ENCODE measurements around the gene HTRA3. TPM values are rescaled to one million over a fixed set of nuclear protein-coding genes. Genes with fewer than 3 reads are reported as not detected.

HTRA3 gene
- total RNA-seq, 1 experiment from 2014 or later = 2.8 TPM

GRCh38 chr4:8261851-8262535 is 7.6 kb upstream of the HTRA3 start:
- no peaks in the 10 kb centered on the region for H3K9me3 ChIP-seq (ENCODE audit: low read length)

DNA sequence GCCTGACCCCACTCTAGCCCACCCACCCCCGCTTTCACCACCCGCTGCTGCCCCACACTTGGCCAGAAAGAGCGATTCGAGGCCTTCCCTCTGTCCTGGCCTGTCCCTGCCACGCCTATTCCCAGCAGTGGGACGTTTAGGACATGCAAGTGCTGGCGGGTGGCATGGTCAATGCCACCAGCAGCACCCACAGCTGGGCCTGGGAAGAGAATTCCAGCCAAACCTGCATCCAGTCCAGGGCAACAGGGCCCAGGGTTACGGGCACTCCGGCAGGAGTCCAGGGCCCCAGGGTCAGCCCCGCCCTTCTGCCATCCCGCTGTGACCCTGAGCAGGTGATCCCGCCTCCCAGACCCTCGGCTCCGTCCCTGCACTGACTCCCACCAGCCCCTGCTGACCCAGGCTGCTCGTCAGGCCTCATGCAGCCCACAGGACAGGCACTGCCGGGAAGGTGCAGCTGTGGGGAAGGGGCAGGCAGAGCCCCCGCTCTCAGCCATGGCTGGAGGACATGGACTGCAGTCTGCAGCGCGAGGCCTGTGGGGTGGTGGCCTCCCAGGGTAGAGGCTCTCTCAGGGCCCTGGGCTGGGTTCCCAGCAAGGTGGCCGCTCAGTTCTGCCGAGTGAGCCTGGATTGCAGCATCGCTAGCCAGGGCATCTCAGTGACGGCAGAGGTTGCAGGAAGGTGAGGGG is 6.8 kb upstream of the HTRA3 start:
- DNase-seq (no peak), ATAC-seq (no peak)
- Histone ChIP-seq H3K9me2 (replicated peaks; ENCODE audit: low read length) (no peaks in the 10 kb centered on the region), H3K9me3 (ENCODE audit: low read length) (no peaks in the 10 kb centered on the region), H3K27ac (ENCODE audit: low read length) (no peak overlapping the region), H2AFZ (ENCODE audit: low read length) (no peak overlapping the region), H3K27me3 (ENCODE audit: low read length) (no peaks in the 10 kb centered on the region), H3K79me2 (ENCODE audit: low read length) (no peaks in the 10 kb centered on the region), H3K36me3 (ENCODE audit: low read depth, low read length) (no peaks in the 10 kb centered on the region), H3K4me3 (ENCODE audit: low read length) (no peak overlapping the region), H3F3A (ENCODE audit: low read length, unreplicated experiment) (no peaks in the 10 kb centered on the region), H3K4me2 (ENCODE audit: low read length) (no peak overlapping the region), H3K4me1 (ENCODE audit: insufficient read depth, low read length) (0 out of 2 replicates have a peak, but pooled peaks cover 7% of the 10 kb centered on the region), H4K20me1 (ENCODE audit: low read length) (no peaks in the 10 kb centered on the region), H3K9ac (ENCODE audit: low read length) (no peak overlapping the region)
- TF ChIP-seq EZH2 (IDR thresholded peaks at IDR 0.05; ENCODE audit: low read length, unreplicated experiment) (no peak), EZH2phosphoT487 (IDR thresholded peaks at IDR 0.05; ENCODE audit: borderline replicate concordance, low read length) (no peak)
- TF ChIP-seq, protein P1, sequence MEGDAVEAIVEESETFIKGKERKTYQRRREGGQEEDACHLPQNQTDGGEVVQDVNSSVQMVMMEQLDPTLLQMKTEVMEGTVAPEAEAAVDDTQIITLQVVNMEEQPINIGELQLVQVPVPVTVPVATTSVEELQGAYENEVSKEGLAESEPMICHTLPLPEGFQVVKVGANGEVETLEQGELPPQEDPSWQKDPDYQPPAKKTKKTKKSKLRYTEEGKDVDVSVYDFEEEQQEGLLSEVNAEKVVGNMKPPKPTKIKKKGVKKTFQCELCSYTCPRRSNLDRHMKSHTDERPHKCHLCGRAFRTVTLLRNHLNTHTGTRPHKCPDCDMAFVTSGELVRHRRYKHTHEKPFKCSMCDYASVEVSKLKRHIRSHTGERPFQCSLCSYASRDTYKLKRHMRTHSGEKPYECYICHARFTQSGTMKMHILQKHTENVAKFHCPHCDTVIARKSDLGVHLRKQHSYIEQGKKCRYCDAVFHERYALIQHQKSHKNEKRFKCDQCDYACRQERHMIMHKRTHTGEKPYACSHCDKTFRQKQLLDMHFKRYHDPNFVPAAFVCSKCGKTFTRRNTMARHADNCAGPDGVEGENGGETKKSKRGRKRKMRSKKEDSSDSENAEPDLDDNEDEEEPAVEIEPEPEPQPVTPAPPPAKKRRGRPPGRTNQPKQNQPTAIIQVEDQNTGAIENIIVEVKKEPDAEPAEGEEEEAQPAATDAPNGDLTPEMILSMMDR (conservative IDR thresholded peaks at IDR 0.05; ENCODE audit: low read depth, low read length) = no peak
- ChIA-PET CTCF (no interaction called here), POLR2A (ENCODE audit: unreplicated experiment) (no interaction called here)
- no TSS peak for BruUV-seq (replicated peaks)
- intact Hi-C loops (cut with micrococcal nuclease) = no loop called here

More at GRCh38 chr4:8261851-8262535, 7.6 kb upstream of the HTRA3 start:
- no TSS peak for BruUV-seq (replicated peaks)
- H3K4me2 ChIP-seq (ENCODE audit: low read length) = no peak overlapping the region
- intact Hi-C loops (cut with micrococcal nuclease) = no loop called here
- DNase-seq (no peak), ATAC-seq (no peak)
- H3F3A ChIP-seq (ENCODE audit: low read length, unreplicated experiment) = no peaks in the 10 kb centered on the region
- H2AFZ ChIP-seq (ENCODE audit: low read length) = no peak overlapping the region
- 0 out of 2 replicates have a peak, but pooled peaks cover 7% of the 10 kb centered on the region for H3K4me1 ChIP-seq (ENCODE audit: insufficient read depth, low read length)
- H3K4me3 ChIP-seq (ENCODE audit: low read length) = no peak overlapping the region
- no peaks in the 10 kb centered on the region for H3K79me2 ChIP-seq (ENCODE audit: low read length)
- H3K27me3 ChIP-seq (ENCODE audit: low read length) = no peaks in the 10 kb centered on the region
- POLR2A ChIA-PET (ENCODE audit: unreplicated experiment) = no interaction called here
- CTCF ChIA-PET = no interaction called here
- no peaks in the 10 kb centered on the region for H3K36me3 ChIP-seq (ENCODE audit: low read depth, low read length)
- no peak for TF ChIP-seq EZH2 (IDR thresholded peaks at IDR 0.05; ENCODE audit: low read length, unreplicated experiment)
- no peak for TF ChIP-seq EZH2phosphoT487 (IDR thresholded peaks at IDR 0.05; ENCODE audit: borderline replicate concordance, low read length)
- TF ChIP-seq, protein P1 (conservative IDR thresholded peaks at IDR 0.05; ENCODE audit: low read depth, low read length) = no peak
- H3K27ac ChIP-seq (ENCODE audit: low read length) = no peak overlapping the region
- no peaks in the 10 kb centered on the region for H3K9me2 ChIP-seq (replicated peaks; ENCODE audit: low read length)
- no peaks in the 10 kb centered on the region for H4K20me1 ChIP-seq (ENCODE audit: low read length)
- H3K9ac ChIP-seq (ENCODE audit: low read length) = no peak overlapping the region

- no peak overlapping the region for H3K27ac ChIP-seq (ENCODE audit: low read length)
These were observed 6.2 kb upstream of the HTRA3 start for GRCh38 chr4:8263397-8263796.

More at GRCh38 chr4:8263397-8263796, 6.2 kb upstream of the HTRA3 start:
- 0 out of 2 replicates have a peak, but pooled peaks cover 7% of the 10 kb centered on the region for H3K4me1 ChIP-seq (ENCODE audit: insufficient read depth, low read length)
- H3K9me3 ChIP-seq (ENCODE audit: low read length) = no peaks in the 10 kb centered on the region
- CTCF ChIA-PET = no interaction called here
- DNase-seq (no peak), ATAC-seq (no peak)
- no peaks in the 10 kb centered on the region for H3K27me3 ChIP-seq (ENCODE audit: low read length)
- no peaks in the 10 kb centered on the region for H3F3A ChIP-seq (ENCODE audit: low read length, unreplicated experiment)
- BruUV-seq (replicated peaks) = no TSS peak
- no peak overlapping the region for H3K4me2 ChIP-seq (ENCODE audit: low read length)
- POLR2A ChIA-PET (ENCODE audit: unreplicated experiment) = no interaction called here
- H3K36me3 ChIP-seq (ENCODE audit: low read depth, low read length) = no peaks in the 10 kb centered on the region
- TF ChIP-seq EZH2 (IDR thresholded peaks at IDR 0.05; ENCODE audit: low read length, unreplicated experiment) (no peak), EZH2phosphoT487 (IDR thresholded peaks at IDR 0.05; ENCODE audit: borderline replicate concordance, low read length) (no peak)
- TF ChIP-seq, protein P1 (conservative IDR thresholded peaks at IDR 0.05; ENCODE audit: low read depth, low read length) = no peak
- H4K20me1 ChIP-seq (ENCODE audit: low read length) = no peaks in the 10 kb centered on the region
- no peak overlapping the region for H3K4me3 ChIP-seq (ENCODE audit: low read length)
- H3K9ac ChIP-seq (ENCODE audit: low read length) = no peak overlapping the region
- H3K79me2 ChIP-seq (ENCODE audit: low read length) = no peaks in the 10 kb centered on the region
- no peak overlapping the region for H2AFZ ChIP-seq (ENCODE audit: low read length)
- intact Hi-C loops (cut with micrococcal nuclease) = no loop called here
- H3K9me2 ChIP-seq (replicated peaks; ENCODE audit: low read length) = no peaks in the 10 kb centered on the region
